HCT116 (cell line): ENCODE measurements around the gene PXT1. TPM values are rescaled to one million over a fixed set of nuclear protein-coding genes. Genes with fewer than 3 reads are reported as not detected.

Experiments used
- total RNA-seq: library from RNA; stranded (reverse); gene quantifications from one replicate; pipeline ENCODE4 v1.2.1, GENCODE V29; 2021; ENCODE audit not compliant: unreplicated experiment

The PXT1 gene
- total RNA-seq, 1 experiment from 2014 or later: 0.17 TPM

Other genes with a start within 250 kb of the PXT1 start
- gene BRPF3, start 246.1 kb downstream of the PXT1 start, total RNA-seq: 20.3 TPM
- gene PNPLA1, start 172.8 kb downstream of the PXT1 start, total RNA-seq: 0.10 TPM
- gene BNIP5, start 106.0 kb downstream of the PXT1 start, total RNA-seq: not detected
- gene ETV7, start 55.2 kb downstream of the PXT1 start, total RNA-seq: 1.0 TPM
- 23.7 TPM for gene KCTD20, start 146 bp upstream of the PXT1 start, total RNA-seq
- gene STK38, start 104.6 kb upstream of the PXT1 start, total RNA-seq: 20.1 TPM
- 362 TPM for gene SRSF3, start 151.5 kb upstream of the PXT1 start, total RNA-seq
- 179 TPM for gene CDKN1A, start 235.9 kb upstream of the PXT1 start, total RNA-seq